Neural crest cell (in vitro differentiated cells): ENCODE measurements around the gene TNFAIP8L3. TPM values are rescaled to one million over a fixed set of nuclear protein-coding genes. Genes with fewer than 3 reads are reported as not detected.

Experiments
- DNase-seq: peaks from one replicate; pipeline ENCODE4 v3.0.0; 2021; ENCODE audit warnings: low read depth, mixed read lengths, low spot score
- H3K27ac Mint-ChIP-seq: one replicate; pipeline ENCODE4 v1.8.0; 2021; ENCODE audit warnings: mild to moderate bottlenecking, mixed read lengths; ENCODE audit not compliant: unreplicated experiment
- H3K27me3 Mint-ChIP-seq: 2 replicates; pipeline ENCODE4 v1.8.0; 2021; ENCODE audit warnings: low read depth, mild to moderate bottlenecking, mixed read lengths
- H3K36me3 Mint-ChIP-seq: 2 replicates; pipeline ENCODE4 v1.8.0; 2021; ENCODE audit warnings: low read depth, mild to moderate bottlenecking, mixed read lengths
- H3K4me1 Mint-ChIP-seq: 2 replicates; pipeline ENCODE4 v1.8.0; 2021; ENCODE audit warnings: mixed read lengths
- H3K4me3 Mint-ChIP-seq: one replicate; pipeline ENCODE4 v1.8.0; 2021; ENCODE audit warnings: mild to moderate bottlenecking, mixed read lengths
- H3K9me3 Mint-ChIP-seq: 2 replicates; pipeline ENCODE4 v1.8.0; 2021; ENCODE audit warnings: mixed read lengths
- total RNA-seq: library from RNA; stranded (reverse); gene quantifications from 2 replicates; pipeline ENCODE4 v1.2.1, GENCODE V29; 2021
- TF ChIP-seq, protein P1 (sequence below): fragments of 200-600 bp; sonication (generic); conservative IDR thresholded peaks from 2 replicates; pipeline ENCODE4 v1.5.0; 2021; ENCODE audit warnings: antibody characterized with exemption, mild to moderate bottlenecking

TNFAIP8L3 gene
- total RNA-seq, 1 donor from 2014 or later = not detected

DNA sequence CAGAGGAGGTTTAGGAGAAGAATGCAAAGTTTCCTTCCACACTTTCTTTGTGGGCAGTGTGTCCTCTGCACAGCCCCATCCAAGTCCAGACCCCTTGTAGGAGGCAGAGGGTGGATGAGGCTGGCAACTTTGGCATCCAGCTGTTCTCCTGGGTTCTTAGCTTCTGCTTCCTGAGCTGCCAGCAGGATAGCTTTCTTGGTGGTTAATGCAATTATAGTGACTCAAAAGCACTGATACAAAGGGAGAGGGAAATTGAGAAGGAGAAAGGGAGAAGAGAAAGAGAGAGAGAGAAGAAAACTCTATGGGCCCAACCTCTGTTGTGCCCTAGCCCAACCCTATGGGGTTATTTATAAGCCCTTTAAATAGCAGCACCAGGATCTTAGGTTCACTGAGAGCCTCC lies 4.5 kb upstream of the TNFAIP8L3 start:
- H3K4me3 Mint-ChIP-seq = no peak overlapping the region
- H3K4me1 Mint-ChIP-seq = no peaks in the 10 kb centered on the region
- H3K27ac Mint-ChIP-seq = no peak overlapping the region
- DNase-seq = no peak
- peaks cover 61% of the 10 kb centered on the region for H3K27me3 Mint-ChIP-seq
- no peaks in the 10 kb centered on the region for H3K9me3 Mint-ChIP-seq
- TF ChIP-seq, protein P1, sequence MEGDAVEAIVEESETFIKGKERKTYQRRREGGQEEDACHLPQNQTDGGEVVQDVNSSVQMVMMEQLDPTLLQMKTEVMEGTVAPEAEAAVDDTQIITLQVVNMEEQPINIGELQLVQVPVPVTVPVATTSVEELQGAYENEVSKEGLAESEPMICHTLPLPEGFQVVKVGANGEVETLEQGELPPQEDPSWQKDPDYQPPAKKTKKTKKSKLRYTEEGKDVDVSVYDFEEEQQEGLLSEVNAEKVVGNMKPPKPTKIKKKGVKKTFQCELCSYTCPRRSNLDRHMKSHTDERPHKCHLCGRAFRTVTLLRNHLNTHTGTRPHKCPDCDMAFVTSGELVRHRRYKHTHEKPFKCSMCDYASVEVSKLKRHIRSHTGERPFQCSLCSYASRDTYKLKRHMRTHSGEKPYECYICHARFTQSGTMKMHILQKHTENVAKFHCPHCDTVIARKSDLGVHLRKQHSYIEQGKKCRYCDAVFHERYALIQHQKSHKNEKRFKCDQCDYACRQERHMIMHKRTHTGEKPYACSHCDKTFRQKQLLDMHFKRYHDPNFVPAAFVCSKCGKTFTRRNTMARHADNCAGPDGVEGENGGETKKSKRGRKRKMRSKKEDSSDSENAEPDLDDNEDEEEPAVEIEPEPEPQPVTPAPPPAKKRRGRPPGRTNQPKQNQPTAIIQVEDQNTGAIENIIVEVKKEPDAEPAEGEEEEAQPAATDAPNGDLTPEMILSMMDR = no peak
- H3K36me3 Mint-ChIP-seq = no peaks in the 10 kb centered on the region

DNA sequence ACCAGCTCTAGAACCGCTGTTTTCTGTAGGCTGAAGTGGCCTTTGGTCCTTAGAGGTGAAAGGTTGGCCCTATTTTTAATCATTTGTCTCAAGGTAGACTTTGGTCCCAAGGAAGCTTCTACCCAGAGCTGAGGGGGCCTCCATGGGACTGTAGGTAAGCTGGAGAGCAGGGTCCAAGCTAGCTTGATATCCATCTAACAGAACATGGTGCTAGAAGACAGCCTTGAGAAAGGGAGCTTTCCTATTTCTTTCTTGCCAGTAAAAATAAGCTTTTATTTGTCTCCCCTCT lies 3.6 kb upstream of the TNFAIP8L3 start:
- Mint-ChIP-seq H3K9me3 (no peaks in the 10 kb centered on the region), H3K27ac (no peak overlapping the region), H3K36me3 (no peaks in the 10 kb centered on the region), H3K4me1 (no peaks in the 10 kb centered on the region), H3K27me3 (peaks cover 66% of the 10 kb centered on the region), H3K4me3 (no peak overlapping the region)
- DNase-seq = no peak
- TF ChIP-seq, protein P1 = no peak

DNA sequence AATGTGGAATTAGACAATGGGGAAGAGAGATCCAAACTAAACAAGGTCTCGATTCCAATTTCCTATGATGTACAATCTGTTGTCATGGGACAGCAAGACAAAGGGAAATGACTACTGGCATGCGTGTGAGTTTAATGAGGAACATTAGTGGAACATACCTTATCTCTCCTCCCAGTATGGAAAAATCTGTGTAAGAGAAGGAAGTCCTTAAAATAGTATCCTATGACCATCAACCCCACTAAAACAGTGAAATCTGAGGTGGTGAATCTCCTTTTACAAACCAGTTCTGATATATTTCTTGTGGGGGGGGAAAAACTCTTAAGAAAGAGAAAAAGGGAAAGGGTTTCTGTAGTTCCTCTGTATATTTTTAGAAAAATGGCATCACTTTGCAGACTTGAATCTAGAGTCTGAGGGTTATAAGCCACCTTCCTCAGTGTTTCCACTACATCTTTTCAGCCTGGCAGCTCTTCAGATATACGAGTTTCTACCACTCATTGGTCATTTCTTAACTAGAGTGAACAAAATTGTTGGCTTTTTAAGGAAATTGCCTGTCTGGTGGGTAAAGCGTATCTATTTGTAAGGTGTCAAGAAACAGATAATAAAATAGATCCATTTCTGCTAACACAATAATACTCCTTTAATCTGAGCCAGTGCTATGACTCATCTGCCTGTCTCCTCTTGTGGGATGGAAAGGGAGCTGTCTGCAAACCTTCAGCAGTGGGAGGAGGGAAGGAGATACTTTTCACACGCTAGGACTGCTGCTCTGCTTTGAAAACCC lies 3.0 kb upstream of the TNFAIP8L3 start:
- DNase-seq = no peak
- Mint-ChIP-seq H3K27ac (no peak overlapping the region), H3K4me1 (peaks cover 2% of the 10 kb centered on the region), H3K27me3 (peaks cover 67% of the 10 kb centered on the region), H3K36me3 (no peaks in the 10 kb centered on the region), H3K4me3 (no peak overlapping the region), H3K9me3 (no peaks in the 10 kb centered on the region)
- TF ChIP-seq, protein P1 = no peak

DNA sequence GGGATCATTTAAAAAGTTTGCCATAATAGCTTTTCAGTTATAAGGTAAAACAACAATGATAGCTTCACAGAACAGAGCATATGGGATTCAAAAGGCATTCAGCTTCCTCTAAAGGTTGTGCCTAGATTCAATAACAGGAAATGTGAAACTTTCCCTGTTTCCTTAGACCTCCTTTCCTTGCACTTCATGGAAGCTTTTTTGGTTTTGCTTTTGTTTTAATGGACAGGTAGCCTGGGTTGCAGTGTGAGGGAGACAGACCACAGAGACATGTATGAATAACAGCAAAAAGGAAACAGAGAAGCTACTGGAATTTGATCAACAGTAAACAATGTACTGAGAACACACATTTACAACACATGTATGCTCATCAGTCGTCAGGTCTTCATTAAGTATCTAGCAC lies 2.3 kb upstream of the TNFAIP8L3 start:
- Mint-ChIP-seq H3K4me1 (peaks cover 5% of the 10 kb centered on the region), H3K36me3 (no peaks in the 10 kb centered on the region), H3K4me3 (no peak overlapping the region), H3K27ac (no peak overlapping the region), H3K27me3 (peaks cover 68% of the 10 kb centered on the region), H3K9me3 (no peaks in the 10 kb centered on the region)
- TF ChIP-seq, protein P1 = no peak
- DNase-seq = no peak

DNA sequence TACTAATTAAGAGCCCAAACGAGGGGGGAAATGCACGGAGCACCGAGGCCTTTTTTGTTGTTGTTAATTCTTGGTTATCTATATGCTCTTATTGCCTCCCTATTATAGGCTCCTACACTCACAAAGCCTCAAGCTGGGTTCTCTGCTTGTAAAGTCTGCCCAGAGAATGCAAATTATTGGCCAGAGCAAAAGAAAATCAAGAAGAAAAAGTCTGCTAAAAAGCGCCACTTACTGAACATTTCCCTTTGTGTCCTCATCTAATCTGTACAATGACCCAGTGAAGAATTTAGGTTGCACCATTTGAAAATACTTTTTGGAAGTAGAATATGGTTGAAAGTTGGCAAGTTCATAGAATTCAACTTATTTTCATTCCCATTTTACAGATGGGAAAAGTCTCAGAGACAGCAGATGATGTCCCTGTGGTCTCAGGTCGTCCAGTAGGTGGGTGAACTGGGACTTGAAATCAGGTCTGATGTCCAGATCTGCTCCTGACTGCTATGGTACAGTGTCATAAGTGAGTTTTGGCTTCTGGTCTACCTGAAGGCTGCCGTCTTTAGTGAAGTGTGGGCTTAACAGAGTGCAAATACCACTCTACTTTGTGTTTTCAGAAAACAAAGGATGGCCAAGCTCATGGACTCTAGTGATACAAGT lies 1.1 kb upstream of the TNFAIP8L3 start:
- DNase-seq = no peak
- Mint-ChIP-seq H3K27me3 (peaks cover 80% of the 10 kb centered on the region), H3K27ac (no peak overlapping the region), H3K4me3 (peak overlapping the region; percentile 86), H3K36me3 (no peaks in the 10 kb centered on the region), H3K4me1 (peaks cover 5% of the 10 kb centered on the region), H3K9me3 (no peaks in the 10 kb centered on the region)
- TF ChIP-seq, protein P1 = no peak
